HG02623 (cell line): ENCODE results near the gene NMT2.

ENCODE experiments used
- ATAC-seq: cut with Tn5 transposase; IDR thresholded peaks from one replicate; pipeline ENCODE4 v1.9.1; 2021; ENCODE audit warnings: moderate library complexity; ENCODE audit not compliant: unreplicated experiment

NMT2 gene

GRCh38 chr10:15097011-15097812 is 71.3 kb downstream of the NMT2 start, which contains the start of gene RPP38:
Gene RPP38, plus strand, starts transcription at chr10:15097355. Its CDS starts 5,960 bp downstream, at chr10:15103315.
- peak; percentile 79 for ATAC-seq

- ATAC-seq = peak; percentile 15
Observed at GRCh38 chr10:15096661-15097010, 71.9 kb downstream of the NMT2 start.

- ATAC-seq = no peak
Observed at GRCh38 chr10:15092855-15093408, 75.6 kb downstream of the NMT2 start.

- ATAC-seq = no peak
Observed at GRCh38 chr10:15091418-15091817, 77.1 kb downstream of the NMT2 start.

GRCh38 chr10:15088428-15089261 is 79.8 kb downstream of the NMT2 start, which contains the start of gene ACBD7:
Gene ACBD7, minus strand, starts transcription at chr10:15088776. Its CDS starts 48 bp downstream, at chr10:15088728.
- peak; percentile 100 for ATAC-seq

GRCh38 chr10:15084502-15084922 is 84.0 kb downstream of the NMT2 start:
- no peak for ATAC-seq

GRCh38 chr10:15083674-15084501 is 84.6 kb downstream of the NMT2 start:
- no peak for ATAC-seq

GRCh38 chr10:15075421-15075820 is 93.1 kb downstream of the NMT2 start:
- no peak for ATAC-seq

- ATAC-seq = no peak
Observed at GRCh38 chr10:15072358-15072757, 96.1 kb downstream of the NMT2 start.

GRCh38 chr10:15069230-15069629 is 99.3 kb downstream of the NMT2 start:
- no peak for ATAC-seq

GRCh38 chr10:15068802-15069201 is 99.7 kb downstream of the NMT2 start:
- no peak for ATAC-seq

- ATAC-seq = no peak
Observed at GRCh38 chr10:15067154-15067553, 101.3 kb downstream of the NMT2 start.

- no peak for ATAC-seq
Observed at GRCh38 chr10:15060638-15061037, 107.9 kb downstream of the NMT2 start.

GRCh38 chr10:15059914-15060313 is 108.6 kb downstream of the NMT2 start:
- no peak for ATAC-seq

GRCh38 chr10:15058689-15059088 is 109.8 kb downstream of the NMT2 start:
- ATAC-seq = no peak
